ENCODE measurements around the gene PGS1. TPM values are rescaled to one million over a fixed set of nuclear protein-coding genes. Genes with fewer than 3 reads are reported as not detected.
"Not testable (repeated sequence)": the region's sequence is repeated elsewhere in the genome, so short reads cannot be mapped to it uniquely, and the experiment has no call there.

The PGS1 gene, protein sequence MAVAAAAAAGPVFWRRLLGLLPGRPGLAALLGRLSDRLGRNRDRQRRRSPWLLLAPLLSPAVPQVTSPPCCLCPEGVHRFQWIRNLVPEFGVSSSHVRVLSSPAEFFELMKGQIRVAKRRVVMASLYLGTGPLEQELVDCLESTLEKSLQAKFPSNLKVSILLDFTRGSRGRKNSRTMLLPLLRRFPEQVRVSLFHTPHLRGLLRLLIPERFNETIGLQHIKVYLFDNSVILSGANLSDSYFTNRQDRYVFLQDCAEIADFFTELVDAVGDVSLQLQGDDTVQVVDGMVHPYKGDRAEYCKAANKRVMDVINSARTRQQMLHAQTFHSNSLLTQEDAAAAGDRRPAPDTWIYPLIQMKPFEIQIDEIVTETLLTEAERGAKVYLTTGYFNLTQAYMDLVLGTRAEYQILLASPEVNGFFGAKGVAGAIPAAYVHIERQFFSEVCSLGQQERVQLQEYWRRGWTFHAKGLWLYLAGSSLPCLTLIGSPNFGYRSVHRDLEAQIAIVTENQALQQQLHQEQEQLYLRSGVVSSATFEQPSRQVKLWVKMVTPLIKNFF
- 45.2 and 65.7 TPM in 2 replicates for total RNA-seq (ENCODE audit: low replicate concordance)

DNA sequence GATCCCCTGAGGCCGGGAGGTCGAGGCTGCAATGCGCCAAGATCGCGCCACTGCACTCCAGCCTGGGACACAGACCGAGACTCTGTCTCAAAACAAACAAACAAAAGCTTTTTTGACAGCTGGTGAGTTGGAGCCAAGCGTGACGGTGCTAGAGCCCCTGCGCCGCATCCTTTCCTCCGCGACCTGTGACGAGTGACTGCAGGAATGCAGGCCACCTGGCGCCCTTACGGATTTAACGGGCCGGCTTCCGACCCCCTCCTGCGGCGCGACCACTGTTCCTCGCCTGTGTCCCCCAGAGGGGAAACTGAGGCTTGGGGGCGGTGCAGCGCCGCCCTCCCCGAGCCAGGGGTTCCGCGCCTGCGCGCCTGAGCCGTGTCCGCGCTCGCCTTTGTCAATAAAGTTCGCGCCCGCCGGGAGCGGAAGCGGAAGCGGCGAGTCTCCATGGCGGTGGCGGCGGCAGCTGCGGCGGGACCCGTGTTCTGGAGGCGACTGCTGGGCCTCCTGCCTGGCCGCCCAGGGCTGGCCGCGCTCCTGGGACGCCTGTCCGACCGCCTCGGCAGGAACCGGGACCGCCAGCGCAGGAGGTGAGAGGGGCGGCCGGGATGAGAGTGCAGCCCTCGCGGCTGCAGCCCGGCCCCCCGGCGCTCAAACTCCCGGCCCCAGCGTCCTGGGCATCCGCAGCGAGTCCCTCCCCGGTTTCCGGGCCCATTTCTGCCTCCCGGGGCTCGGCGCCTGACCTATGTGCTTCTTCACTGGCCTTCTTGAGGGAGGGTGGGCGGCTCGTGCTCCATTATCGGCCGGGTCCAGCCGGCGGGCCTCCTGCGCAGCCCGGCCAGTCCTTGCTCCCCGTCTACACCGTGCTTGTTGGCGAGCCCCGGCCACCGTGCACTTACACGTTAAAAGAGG, at the start of gene PGS1:
Gene PGS1 (plus strand): TSS at position 425 of the 906 bp plus-strand sequence. CDS start 17 bp downstream, at position 442.
- peak within 1 kb of the TSS; percentile 98 for H3K4me3 Mint-ChIP-seq

GRCh38 chr17:78329263-78330059, 49.0 kb upstream of the PGS1 start:
- DNase-seq (ENCODE audit: low spot score) = no peak
- Mint-ChIP-seq H3K27ac (peak overlapping the region; percentile 81), H3K27me3 (ENCODE audit: insufficient read depth, low read depth) (peaks cover 13% of the 10 kb centered on the region), H3K4me3 (no peak overlapping the region), H3K4me1 (peaks cover 29% of the 10 kb centered on the region), H3K36me3 (peaks cover 1% of the 10 kb centered on the region), H3K9me3 (peaks cover 2% of the 10 kb centered on the region)
- Histone ChIP-seq H3K9me3 (ENCODE audit: low read depth) (no peaks in the 10 kb centered on the region), H3K4me1 (peaks cover 12% of the 10 kb centered on the region), H3K27ac (no peak overlapping the region), H4K20me1 (ENCODE audit: low read depth) (no peaks in the 10 kb centered on the region), H3K4me3 (no peak overlapping the region), H3K36me3 (no peaks in the 10 kb centered on the region), H3K27me3 (no peaks in the 10 kb centered on the region), H3F3A (ENCODE audit: low read depth) (peaks cover 6% of the 10 kb centered on the region), H2AFZ (replicated peaks) (no peak overlapping the region), H3K79me2 (ENCODE audit: low read depth) (no peaks in the 10 kb centered on the region), H3K9ac (no peak overlapping the region), H3K4me2 (no peak overlapping the region)
- TF ChIP-seq EZH2 (IDR thresholded peaks at IDR 0.05) (no peak), EZH2phosphoT487 (IDR thresholded peaks at IDR 0.05) (no peak)
- TF ChIP-seq, protein P1, sequence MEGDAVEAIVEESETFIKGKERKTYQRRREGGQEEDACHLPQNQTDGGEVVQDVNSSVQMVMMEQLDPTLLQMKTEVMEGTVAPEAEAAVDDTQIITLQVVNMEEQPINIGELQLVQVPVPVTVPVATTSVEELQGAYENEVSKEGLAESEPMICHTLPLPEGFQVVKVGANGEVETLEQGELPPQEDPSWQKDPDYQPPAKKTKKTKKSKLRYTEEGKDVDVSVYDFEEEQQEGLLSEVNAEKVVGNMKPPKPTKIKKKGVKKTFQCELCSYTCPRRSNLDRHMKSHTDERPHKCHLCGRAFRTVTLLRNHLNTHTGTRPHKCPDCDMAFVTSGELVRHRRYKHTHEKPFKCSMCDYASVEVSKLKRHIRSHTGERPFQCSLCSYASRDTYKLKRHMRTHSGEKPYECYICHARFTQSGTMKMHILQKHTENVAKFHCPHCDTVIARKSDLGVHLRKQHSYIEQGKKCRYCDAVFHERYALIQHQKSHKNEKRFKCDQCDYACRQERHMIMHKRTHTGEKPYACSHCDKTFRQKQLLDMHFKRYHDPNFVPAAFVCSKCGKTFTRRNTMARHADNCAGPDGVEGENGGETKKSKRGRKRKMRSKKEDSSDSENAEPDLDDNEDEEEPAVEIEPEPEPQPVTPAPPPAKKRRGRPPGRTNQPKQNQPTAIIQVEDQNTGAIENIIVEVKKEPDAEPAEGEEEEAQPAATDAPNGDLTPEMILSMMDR (IDR thresholded peaks at IDR 0.05) = no peak

More for the DNA sequence above, at the start of gene PGS1:
- DNase-seq (ENCODE audit: low spot score) = peak; percentile 84
- Histone ChIP-seq H3K4me1 (peaks cover 30% of the 10 kb centered on the region), H4K20me1 (ENCODE audit: low read depth) (peaks cover 45% of the 10 kb centered on the region), H3K4me2 (peak within 1 kb of the TSS; percentile 91), H3K27ac (no peak within 1 kb of the TSS), H3K9me3 (ENCODE audit: low read depth) (no peaks in the 10 kb centered on the region), H3K4me3 (peak within 1 kb of the TSS; percentile 95), H3K9ac (peak within 1 kb of the TSS; percentile 94), H3F3A (ENCODE audit: low read depth) (peaks cover 29% of the 10 kb centered on the region), H3K27me3 (no peaks in the 10 kb centered on the region), H2AFZ (replicated peaks) (peak within 1 kb of the TSS; percentile 63), H3K79me2 (ENCODE audit: low read depth) (peaks cover 52% of the 10 kb centered on the region), H3K36me3 (no peaks in the 10 kb centered on the region)
- Mint-ChIP-seq H3K36me3 (peaks cover 5% of the 10 kb centered on the region), H3K4me1 (peaks cover 59% of the 10 kb centered on the region), H3K9me3 (no peaks in the 10 kb centered on the region), H3K27ac (peak within 1 kb of the TSS; percentile 81), H3K27me3 (ENCODE audit: insufficient read depth, low read depth) (no peaks in the 10 kb centered on the region)
- TF ChIP-seq EZH2 (IDR thresholded peaks at IDR 0.05) = no peak
- TF ChIP-seq, protein P1 (IDR thresholded peaks at IDR 0.05) = no peak
- no peak for TF ChIP-seq EZH2phosphoT487 (IDR thresholded peaks at IDR 0.05)

DNA sequence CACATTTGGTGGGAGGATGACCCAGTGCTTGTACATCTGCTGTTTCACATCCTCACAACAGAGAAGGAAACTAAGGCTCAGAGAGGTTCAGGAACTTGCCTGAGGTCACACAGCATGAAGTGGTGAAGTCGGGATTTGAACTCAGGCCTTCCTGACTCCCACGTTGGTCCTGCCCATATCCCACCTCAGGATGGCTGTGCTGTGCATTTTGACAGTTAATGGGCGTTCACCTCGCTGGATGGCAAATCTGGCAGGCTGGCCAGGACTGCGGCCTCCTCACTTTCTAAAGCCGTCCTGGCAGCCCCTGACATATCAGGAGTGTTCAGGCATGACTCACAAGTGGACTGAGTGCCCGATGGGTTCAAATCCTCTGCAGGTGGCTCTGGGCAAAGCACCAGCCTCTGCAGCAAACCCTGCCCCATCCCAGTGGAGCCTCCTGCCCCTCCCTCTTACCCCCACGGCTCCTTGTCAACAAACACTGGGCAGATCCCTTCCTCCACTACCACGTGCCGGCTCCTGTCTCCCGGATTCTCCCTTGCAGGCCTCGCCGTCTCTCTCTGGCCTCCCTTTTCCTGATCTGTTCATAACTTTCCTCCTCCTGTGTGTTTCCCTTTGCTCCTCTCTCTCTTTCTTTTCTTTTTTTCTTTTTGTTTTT, 47.8 kb upstream of the PGS1 start:
- H3K27ac Mint-ChIP-seq = peak overlapping the region; percentile 33

DNA sequence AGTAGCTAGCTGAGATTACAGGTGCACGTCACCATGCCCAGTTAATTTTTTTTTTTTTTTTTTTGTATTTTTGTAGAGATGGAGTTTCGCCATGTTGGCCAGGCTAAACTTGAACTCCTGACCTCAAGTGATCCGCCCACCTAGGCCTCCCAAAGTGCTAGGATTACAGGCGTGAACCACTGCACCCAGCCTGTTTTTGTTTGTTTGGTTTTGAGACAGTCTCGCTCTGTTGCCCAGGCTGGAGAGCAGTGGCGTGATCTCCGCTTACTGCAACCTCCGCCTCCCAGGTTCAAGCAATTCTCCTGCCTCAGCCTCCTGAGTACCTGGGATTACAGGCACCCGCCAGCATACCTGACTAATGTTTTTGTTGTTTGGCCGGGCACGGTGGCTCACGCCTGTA, 47.1 kb upstream of the PGS1 start:
- not testable (repeated sequence) for H3K4me1 ChIP-seq; H3K27ac ChIP-seq; H3K27ac Mint-ChIP-seq; H3K9ac ChIP-seq; H3K9me3 ChIP-seq (ENCODE audit: low read depth); H3K36me3 Mint-ChIP-seq; H3K79me2 ChIP-seq (ENCODE audit: low read depth); H3K4me3 ChIP-seq; H3K4me2 ChIP-seq; H3K4me3 Mint-ChIP-seq; H3K36me3 ChIP-seq; DNase-seq (ENCODE audit: low spot score); H3K27me3 ChIP-seq; H4K20me1 ChIP-seq (ENCODE audit: low read depth); H2AFZ ChIP-seq (replicated peaks); H3F3A ChIP-seq (ENCODE audit: low read depth); H3K9me3 Mint-ChIP-seq
- H3K4me1 Mint-ChIP-seq = peaks cover 18% of the 10 kb centered on the region
- H3K27me3 Mint-ChIP-seq (ENCODE audit: insufficient read depth, low read depth) = peaks cover 17% of the 10 kb centered on the region

More for the DNA sequence above, 47.8 kb upstream of the PGS1 start:
- H3K4me3 Mint-ChIP-seq = no peak overlapping the region
- TF ChIP-seq EZH2phosphoT487 (IDR thresholded peaks at IDR 0.05) = no peak
- TF ChIP-seq EZH2 (IDR thresholded peaks at IDR 0.05) = no peak
- TF ChIP-seq, protein P1 (IDR thresholded peaks at IDR 0.05) = no peak
- no peaks in the 10 kb centered on the region for H3K79me2 ChIP-seq (ENCODE audit: low read depth)
- no peak overlapping the region for H2AFZ ChIP-seq (replicated peaks)
- no peak overlapping the region for H3K4me2 ChIP-seq
- peaks cover 2% of the 10 kb centered on the region for H3K9me3 Mint-ChIP-seq
- H3K27me3 ChIP-seq = no peaks in the 10 kb centered on the region
- H3K27ac ChIP-seq = no peak overlapping the region
- peaks cover under 1% of the 10 kb centered on the region for H3F3A ChIP-seq (ENCODE audit: low read depth)
- H3K4me1 ChIP-seq = no peaks in the 10 kb centered on the region
- no peaks in the 10 kb centered on the region for H3K9me3 ChIP-seq (ENCODE audit: low read depth)
- H3K27me3 Mint-ChIP-seq (ENCODE audit: insufficient read depth, low read depth) = peaks cover 16% of the 10 kb centered on the region
- H3K36me3 Mint-ChIP-seq = peaks cover 1% of the 10 kb centered on the region
- H3K4me3 ChIP-seq = no peak overlapping the region
- H3K9ac ChIP-seq = no peak overlapping the region
- no peak for DNase-seq (ENCODE audit: low spot score)
- no peaks in the 10 kb centered on the region for H3K36me3 ChIP-seq
- H4K20me1 ChIP-seq (ENCODE audit: low read depth) = no peaks in the 10 kb centered on the region
- peaks cover 21% of the 10 kb centered on the region for H3K4me1 Mint-ChIP-seq
